ENCODE measurements around the gene RUNX2.

RUNX2 gene

GRCh38 chr6:45563041-45563440 is 234.9 kb downstream of the RUNX2 start:
- H3K9me3 ChIP-seq (ENCODE audit: low read length): no peaks in the 10 kb centered on the region
- H3K4me2 ChIP-seq (ENCODE audit: low read length): no peak overlapping the region

GRCh38 chr6:45563844-45564243 is 235.7 kb downstream of the RUNX2 start:
- TF ChIP-seq EZH2 (IDR thresholded peaks at IDR 0.05; ENCODE audit: borderline replicate concordance, low read length) (no peak), CTCF (IDR thresholded peaks at IDR 0.05; ENCODE audit: low read length) (no peak)
- H4K20me1 ChIP-seq (ENCODE audit: insufficient read depth, low read length): no peaks in the 10 kb centered on the region
- H3F3A ChIP-seq (ENCODE audit: insufficient read depth, low read length): no peaks in the 10 kb centered on the region
- no peaks in the 10 kb centered on the region for H3K4me1 ChIP-seq (ENCODE audit: insufficient read depth, low read length, severe bottlenecking)
- no peaks in the 10 kb centered on the region for H3K36me3 ChIP-seq (ENCODE audit: insufficient read depth, low read length)
- H3K27ac ChIP-seq (ENCODE audit: low read depth, low read length, poor library complexity, severe bottlenecking): no peak overlapping the region
- no peak overlapping the region for H2AFZ ChIP-seq (ENCODE audit: low read length)
- H3K27me3 ChIP-seq (ENCODE audit: insufficient read depth, low read length): no peaks in the 10 kb centered on the region
- H3K9me2 ChIP-seq (ENCODE audit: low read depth, low read length): no peaks in the 10 kb centered on the region
- H3K9me3 ChIP-seq (ENCODE audit: low read length): no peaks in the 10 kb centered on the region
- no peaks in the 10 kb centered on the region for H3K79me2 ChIP-seq (ENCODE audit: insufficient read depth, low read length)
- H3K4me2 ChIP-seq (ENCODE audit: low read length): no peak overlapping the region
- no peak overlapping the region for H3K9ac ChIP-seq (ENCODE audit: low read length)
- no peak overlapping the region for H3K4me3 ChIP-seq (ENCODE audit: low read depth, low read length, poor library complexity, severe bottlenecking)

More at GRCh38 chr6:45563041-45563440, 234.9 kb downstream of the RUNX2 start:
- Histone ChIP-seq H4K20me1 (ENCODE audit: insufficient read depth, low read length) (no peaks in the 10 kb centered on the region), H3K4me1 (ENCODE audit: insufficient read depth, low read length, severe bottlenecking) (no peaks in the 10 kb centered on the region), H3K4me3 (ENCODE audit: low read depth, low read length, poor library complexity, severe bottlenecking) (no peak overlapping the region), H3K9ac (ENCODE audit: low read length) (no peak overlapping the region), H2AFZ (ENCODE audit: low read length) (no peak overlapping the region), H3K27ac (ENCODE audit: low read depth, low read length, poor library complexity, severe bottlenecking) (no peak overlapping the region), H3F3A (ENCODE audit: insufficient read depth, low read length) (no peaks in the 10 kb centered on the region), H3K36me3 (ENCODE audit: insufficient read depth, low read length) (no peaks in the 10 kb centered on the region), H3K9me2 (ENCODE audit: low read depth, low read length) (no peaks in the 10 kb centered on the region), H3K79me2 (ENCODE audit: insufficient read depth, low read length) (no peaks in the 10 kb centered on the region), H3K27me3 (ENCODE audit: insufficient read depth, low read length) (no peaks in the 10 kb centered on the region)
- TF ChIP-seq EZH2 (IDR thresholded peaks at IDR 0.05; ENCODE audit: borderline replicate concordance, low read length) (no peak), CTCF (IDR thresholded peaks at IDR 0.05; ENCODE audit: low read length) (no peak)

GRCh38 chr6:45566882-45567281 is 238.8 kb downstream of the RUNX2 start:
- no peak overlapping the region for H3K4me3 ChIP-seq (ENCODE audit: low read depth, low read length, poor library complexity, severe bottlenecking)
- H3K4me2 ChIP-seq (ENCODE audit: low read length): no peak overlapping the region

More at GRCh38 chr6:45566882-45567281, 238.8 kb downstream of the RUNX2 start:
- no peak overlapping the region for H3K27ac ChIP-seq (ENCODE audit: low read depth, low read length, poor library complexity, severe bottlenecking)
- no peaks in the 10 kb centered on the region for H3F3A ChIP-seq (ENCODE audit: insufficient read depth, low read length)
- H2AFZ ChIP-seq (ENCODE audit: low read length): no peak overlapping the region
- H3K4me1 ChIP-seq (ENCODE audit: insufficient read depth, low read length, severe bottlenecking): no peaks in the 10 kb centered on the region
- H3K9ac ChIP-seq (ENCODE audit: low read length): no peak overlapping the region
- H3K9me3 ChIP-seq (ENCODE audit: low read length): no peaks in the 10 kb centered on the region
- no peaks in the 10 kb centered on the region for H3K79me2 ChIP-seq (ENCODE audit: insufficient read depth, low read length)
- no peaks in the 10 kb centered on the region for H4K20me1 ChIP-seq (ENCODE audit: insufficient read depth, low read length)
- no peaks in the 10 kb centered on the region for H3K27me3 ChIP-seq (ENCODE audit: insufficient read depth, low read length)
- no peaks in the 10 kb centered on the region for H3K36me3 ChIP-seq (ENCODE audit: insufficient read depth, low read length)
- TF ChIP-seq EZH2 (IDR thresholded peaks at IDR 0.05; ENCODE audit: borderline replicate concordance, low read length) (no peak), CTCF (IDR thresholded peaks at IDR 0.05; ENCODE audit: low read length) (no peak)
- no peaks in the 10 kb centered on the region for H3K9me2 ChIP-seq (ENCODE audit: low read depth, low read length)

Measured in OCI-LY1 (cell line).